Endothelial cell of umbilical vein (primary cell): ENCODE data around the gene COLEC11. TPM values are rescaled to one million over a fixed set of nuclear protein-coding genes. Genes with fewer than 3 reads are reported as not detected.

Experiments used
- BruUV-seq: library from RNA; stranded (reverse); fragments of 400-500 nt; replicated peaks from 2 replicates; lab custom pipeline; 2021; lab: Mats Ljungman, UMichigan
- CTCF ChIA-PET: fragments of 300-600, 350-600 bp; sonication (Branson Sonifier 250); formaldehyde crosslinking; loops from one replicate; lab custom pipeline; 2021; ENCODE audit warnings: antibody characterized with exemption, inconsistent platforms; lab: Charles Lee
- POLR2A ChIA-PET: fragments of 300-600, 350-600 bp; sonication (Branson Sonifier 250); formaldehyde crosslinking; loops from one replicate; lab custom pipeline; 2021; ENCODE audit warnings: antibody characterized with exemption, inconsistent platforms; lab: Charles Lee
- DNase-seq: peaks from one replicate; pipeline ENCODE4 v3.0.0-alpha.2; 2011; ENCODE audit warnings: low read depth, low spot score
- FAIRE-seq: peaks from 2 replicates; lab custom pipeline; 2011; peaks lifted over from hg19 to GRCh38; lab: Jason Lieb, UNC
- H2AFZ ChIP-seq: 2 replicates; pipeline ENCODE4 v1.6.0; 2012; ENCODE audit warnings: low read depth, low read length, control low read depth, inconsistent platforms
- H3K27ac ChIP-seq: 2 replicates; pipeline ENCODE4 v1.5.1; 2011; ENCODE audit warnings: low read depth, mild to moderate bottlenecking, control low read depth, low read length, moderate library complexity; ENCODE audit not compliant: insufficient read depth
- H3K27me3 ChIP-seq, 2 experiments: 2 replicates each; pipeline versions ENCODE4 v1.6.0 to v1.6.1; 2011; ENCODE audit warnings: low read length in 2 of 2, mixed read lengths in 1 of 2; ENCODE audit not compliant: control insufficient read depth in 2 of 2, insufficient read depth in 2 of 2
- H3K36me3 ChIP-seq, 2 experiments: 2 replicates in 1 of 2; 3 replicates in 1 of 2; pipeline ENCODE4 v1.5.1; 2011; ENCODE audit warnings: low read length in 2 of 2, mild to moderate bottlenecking in 1 of 2, moderate library complexity in 1 of 2; ENCODE audit not compliant: control insufficient read depth in 2 of 2, insufficient read depth in 2 of 2; ENCODE audit errors: extremely low read depth in 1 of 2
- H3K4me1 ChIP-seq: 3 replicates; pipeline ENCODE4 v1.5.1; 2011; ENCODE audit warnings: mild to moderate bottlenecking, low read length; ENCODE audit not compliant: control insufficient read depth, insufficient read depth; ENCODE audit errors: extremely low read depth
- H3K4me2 ChIP-seq: 2 replicates; pipeline ENCODE4 v1.6.1; 2011; ENCODE audit warnings: low read length, control low read depth, mixed read lengths; ENCODE audit not compliant: insufficient read depth
- H3K4me3 ChIP-seq, 3 experiments: fragments of 200-600 bp in 1 of 3; sonication (generic), shearing (Covaris generic) in 1 of 3; replicated peaks in 1 of 3; 2 replicates each; pipeline ENCODE4 v1.5.1; 2011 to 2016; ENCODE audit warnings: control low read depth in 3 of 3, low read length in 3 of 3, mild to moderate bottlenecking in 2 of 3, inconsistent platforms in 1 of 3, low read depth in 1 of 3, moderate library complexity in 1 of 3; ENCODE audit not compliant: insufficient read depth in 1 of 3
- H3K79me2 ChIP-seq: 2 replicates; pipeline ENCODE4 v1.6.0; 2012; ENCODE audit warnings: low read length, inconsistent platforms; ENCODE audit not compliant: control insufficient read depth, insufficient read depth
- H3K9ac ChIP-seq: replicated peaks from 2 replicates; pipeline ENCODE3; 2011; ENCODE audit warnings: low read length, control low read depth; ENCODE audit not compliant: insufficient read depth; ENCODE audit errors: extremely low read depth
- H3K9me1 ChIP-seq: replicated peaks from 3 replicates; pipeline ENCODE4 v1.6.0; 2011; ENCODE audit warnings: mild to moderate bottlenecking, low read length; ENCODE audit not compliant: control insufficient read depth, insufficient read depth; ENCODE audit errors: extremely low read depth
- H3K9me3 ChIP-seq: replicated peaks from 2 replicates; pipeline ENCODE4 v1.5.1; 2012; ENCODE audit warnings: low read length, inconsistent platforms; ENCODE audit not compliant: control insufficient read depth, insufficient read depth
- H4K20me1 ChIP-seq: replicated peaks from 2 replicates; pipeline ENCODE3; 2011; ENCODE audit warnings: mild to moderate bottlenecking, low read length; ENCODE audit not compliant: control insufficient read depth, insufficient read depth; ENCODE audit errors: extremely low read depth
- CTCF ChIP-seq, 2 donors: IDR thresholded peaks; 1 replicate in 1 of 2; 2 replicates in 1 of 2; pipeline ENCODE4 v1.5.1; 2011; ENCODE audit warnings: low read length in 2 of 2, mild to moderate bottlenecking in 2 of 2, moderate library complexity in 2 of 2, control low read depth in 1 of 2, inconsistent platforms in 1 of 2, low read depth in 1 of 2; ENCODE audit not compliant: insufficient read depth in 1 of 2; ENCODE audit errors: extremely low read depth in 1 of 2
- EZH2 ChIP-seq: IDR thresholded peaks from 2 replicates; pipeline ENCODE4 v1.6.1; 2012; ENCODE audit warnings: borderline replicate concordance, low read depth, mild to moderate bottlenecking, moderate library complexity, low read length, inconsistent platforms; ENCODE audit not compliant: severe bottlenecking
- FOS ChIP-seq: IDR thresholded peaks from 2 replicates; pipeline ENCODE4 v1.6.1; 2011; ENCODE audit warnings: mild to moderate bottlenecking, low read length, moderate library complexity, borderline replicate concordance; ENCODE audit not compliant: insufficient read depth
- GATA2 ChIP-seq: IDR thresholded peaks from 2 replicates; pipeline ENCODE4 v1.7.0; 2011; ENCODE audit warnings: low read depth, mild to moderate bottlenecking, moderate library complexity, mixed read lengths, low read length; ENCODE audit not compliant: insufficient read length, insufficient read depth
- JUN ChIP-seq: IDR thresholded peaks from 2 replicates; pipeline ENCODE4 v1.6.1; 2011; ENCODE audit warnings: borderline replicate concordance, low read depth; ENCODE audit not compliant: insufficient read length, insufficient read depth
- MYC ChIP-seq: IDR thresholded peaks from one replicate; pipeline ENCODE4 v1.6.1; 2011; ENCODE audit warnings: mild to moderate bottlenecking, low read depth, low read length
- POLR2A ChIP-seq: IDR thresholded peaks from 2 replicates; pipeline ENCODE4 v1.6.1; 2012; ENCODE audit warnings: low read depth, mild to moderate bottlenecking, control low read depth, low read length
- POLR2AphosphoS5 ChIP-seq: IDR thresholded peaks from 2 replicates; pipeline ENCODE4 v1.6.1; 2012; ENCODE audit warnings: low read depth, mild to moderate bottlenecking, control low read depth, low read length, moderate library complexity; ENCODE audit not compliant: insufficient read depth
- dilution Hi-C: fragments of 300-500 bp; cut with MboI; formaldehyde crosslinking; loops from one replicate; pipeline ENCODE4 v1.15.0; 2019; ENCODE audit warnings: low sequenced_read_pairs; ENCODE audit not compliant: extremely low pct_ligation_motif_present
- intact Hi-C: fragments of 100-400 bp; cut with micrococcal nuclease; formaldehyde crosslinking; loops from one replicate; pipeline ENCODE4 v1.10.0; 2022
- polyA plus RNA-seq, 4 experiments: library from polyadenylated mRNA; depleted of rRNA in 3 of 4; stranded (reverse) in 3 of 4; unstranded in 1 of 4; fragments of >200 nt; gene quantifications; 2 replicates each; pipeline versions ENCODE4 v1.2.1 to v1.2.3, GENCODE V29; 2011 to 2012; ENCODE audit warnings: missing spikeins in 1 of 4
- total RNA-seq: library from RNA; stranded (reverse); gene quantifications from 2 replicates; pipeline ENCODE4 v1.2.3, GENCODE V29; 2021
- TF ChIP-seq, protein P1 (sequence below): IDR thresholded peaks from 2 replicates; pipeline ENCODE4 v1.6.1; 2011; ENCODE audit not compliant: insufficient read depth, insufficient read length

COLEC11 gene
- total and polyA plus RNA-seq, 2 donors (not counting 3 experiments of a cell fraction or from before 2014, with no cell fraction given), result 0.15 TPM; not detected in 1

DNA sequence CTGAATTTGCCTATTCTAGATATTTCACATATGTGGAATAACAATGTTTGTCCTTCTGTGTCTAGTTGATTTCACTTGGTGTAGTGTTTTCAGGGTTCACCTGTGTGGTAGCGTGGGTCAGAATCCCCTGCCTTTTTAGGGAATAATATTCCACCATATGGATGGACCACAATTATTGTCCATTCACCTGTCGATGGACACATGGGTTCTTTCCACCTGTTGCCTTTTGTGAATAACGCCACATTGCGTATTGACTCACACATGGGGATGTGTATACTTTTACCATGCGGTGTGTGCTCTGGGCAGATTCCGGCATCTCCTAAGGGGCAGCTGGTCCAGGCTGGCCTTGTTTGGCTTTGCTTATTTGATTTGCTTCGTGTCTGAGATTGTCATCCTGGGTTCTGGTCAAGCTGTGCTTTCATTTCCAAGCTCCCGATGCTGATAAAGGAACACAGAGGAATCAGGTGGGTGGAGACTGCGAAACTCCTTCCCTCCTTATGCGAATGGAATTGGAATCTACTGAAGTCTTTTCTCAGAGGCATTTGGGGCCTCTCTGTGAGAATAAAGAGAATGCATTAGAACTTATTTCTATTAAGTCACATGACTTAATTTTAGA, 44.2 kb downstream of the COLEC11 start:
- dilution Hi-C loops, result no loop called here
- POLR2A ChIA-PET, result no interaction called here

More for the DNA sequence above, 44.2 kb downstream of the COLEC11 start:
- CTCF ChIA-PET, result no interaction called here
- FAIRE-seq, result no peak
- Histone ChIP-seq H3K4me1 (no peaks in the 10 kb centered on the region), H3K9ac (no peak overlapping the region), H4K20me1 (no peaks in the 10 kb centered on the region), H3K9me1 (no peaks in the 10 kb centered on the region), H3K4me3 (no peak overlapping the region), H2AFZ (no peak overlapping the region), H3K27ac (no peak overlapping the region), H3K4me2 (no peak overlapping the region), H3K9me3 (no peaks in the 10 kb centered on the region), H3K27me3 (no peaks in the 10 kb centered on the region), H3K36me3 (no peaks in the 10 kb centered on the region), H3K79me2 (no peaks in the 10 kb centered on the region)
- intact Hi-C loops, result no loop called here
- no TSS peak for BruUV-seq
- no peak for DNase-seq
- TF ChIP-seq CTCF (IDR thresholded peaks at IDR 0.05; ENCODE audit: extremely low read depth in 1 of 2, insufficient read depth in 1 of 2, low read depth in 1 of 2, low read length in 2 of 2) (no peak), GATA2 (no peak), JUN (no peak), POLR2A (no peak), FOS (no peak), POLR2AphosphoS5 (no peak), EZH2 (no peak), MYC (no peak)
- TF ChIP-seq, protein P1, sequence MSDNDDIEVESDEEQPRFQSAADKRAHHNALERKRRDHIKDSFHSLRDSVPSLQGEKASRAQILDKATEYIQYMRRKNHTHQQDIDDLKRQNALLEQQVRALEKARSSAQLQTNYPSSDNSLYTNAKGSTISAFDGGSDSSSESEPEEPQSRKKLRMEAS, result no peak
